ENCODE results near the gene PLA2G3. TPM values are rescaled to one million over a fixed set of nuclear protein-coding genes. Genes with fewer than 3 reads are reported as not detected.

The PLA2G3 gene
- total and polyA plus RNA-seq, 2 of the 13 experiments (the other 11 are each of a cell fraction or from before 2014, with no cell fraction given): 0.12 to 0.42 TPM

- FAIRE-seq: no peak
- WGBS (ENCODE audit: low lambda C conversion rate): 75% methylated on average over 19 of the region's 19 CpGs
Observed at GRCh38 chr22:31127181-31127772, 13.0 kb downstream of the PLA2G3 start.

More at GRCh38 chr22:31127181-31127772, 13.0 kb downstream of the PLA2G3 start:
- no peak for TF ChIP-seq HNF1A (IDR thresholded peaks at IDR 0.05; ENCODE audit: low read depth)
- TF ChIP-seq HNF1A (CRISPR knock-in tag; IDR thresholded peaks at IDR 0.05; ENCODE audit: borderline replicate concordance): no peak
- TF ChIP-seq FOXO1 (CRISPR knock-in tag; IDR thresholded peaks at IDR 0.05): no peak
- no peak for TF ChIP-seq PPARG (CRISPR knock-in tag; conservative IDR thresholded peaks at IDR 0.05)
- no peak for TF ChIP-seq ZNF354B (CRISPR knock-in tag; IDR thresholded peaks at IDR 0.05)
- no peak for TF ChIP-seq ZBTB42 (CRISPR knock-in tag; IDR thresholded peaks at IDR 0.05)
- TF ChIP-seq CREB1 (IDR thresholded peaks at IDR 0.05): no peak
- no peak for TF ChIP-seq CREB1 (CRISPR knock-in tag; IDR thresholded peaks at IDR 0.05)
- no peak for TF ChIP-seq ZNF720 (CRISPR knock-in tag; IDR thresholded peaks at IDR 0.05)
- TF ChIP-seq ZNF780A (CRISPR knock-in tag; IDR thresholded peaks at IDR 0.05): no peak
- TF ChIP-seq POLR2AphosphoS5 (IDR thresholded peaks at IDR 0.05; ENCODE audit: low read depth, low read length): no peak
- no peak for TF ChIP-seq NPAS2 (CRISPR knock-in tag; IDR thresholded peaks at IDR 0.05; ENCODE audit: borderline replicate concordance)
- no peak for TF ChIP-seq ZFP91 (CRISPR knock-in tag; IDR thresholded peaks at IDR 0.05; ENCODE audit: borderline replicate concordance)
- no peak for TF ChIP-seq HNRNPLL (IDR thresholded peaks at IDR 0.05; ENCODE audit: low read depth, low read length, poor library complexity, severe bottlenecking)
- no peak for TF ChIP-seq ZNF839 (CRISPR knock-in tag; IDR thresholded peaks at IDR 0.05; ENCODE audit: borderline replicate concordance)
- no peak overlapping the region for H3K9ac ChIP-seq (ENCODE audit: insufficient read depth, low read depth, low read length)
- ChIA-PET POLR2A (no interaction called here), CTCF (ENCODE audit: low intra/inter-chr PET ratio, low total read pairs) (no interaction called here)
- no TSS peak for BruUV-seq (replicated peaks)
- no peak overlapping the region for H2AFZ ChIP-seq (ENCODE audit: low read length)
- intact Hi-C loops (cut with micrococcal nuclease; ENCODE audit: unreplicated experiment): no loop called here
- in situ Hi-C loops (cut with HindIII; ENCODE audit: extremely low pct_ligation_motif_present, low pct_unique_long_range_greater_than_20kb): no loop called here
- no peaks in the 10 kb centered on the region for H4K20me1 ChIP-seq (ENCODE audit: insufficient read depth, low read length)
- H3K27me3 ChIP-seq (ENCODE audit: control insufficient read depth in 1 of 2, insufficient read depth in 2 of 2, low read length in 2 of 2): peaks cover 1 to 23% of the 10 kb centered on the region in 2 experiments; a peak in 4 of 5 replicates
- H3K4me2 ChIP-seq (ENCODE audit: low read depth, low read length): no peak overlapping the region
- peaks cover 45% of the 10 kb centered on the region for H3K4me1 ChIP-seq (ENCODE audit: insufficient read depth, low read length)
- H3K36me3 ChIP-seq (replicated peaks in 1 of 2; ENCODE audit: control insufficient read depth in 1 of 2, insufficient read depth in 2 of 2, low read length in 2 of 2): no peaks in the 10 kb centered on the region
- H3K27ac ChIP-seq (ENCODE audit: extremely low read length, insufficient read depth, low read length): no peak overlapping the region
- DNase-seq (ENCODE audit: low spot score): no peak
- H3K79me2 ChIP-seq (ENCODE audit: insufficient read depth, low read length): no peaks in the 10 kb centered on the region
- H3K4me3 ChIP-seq (replicated peaks in 1 of 3; ENCODE audit: insufficient read depth in 1 of 3, low read depth in 2 of 3, low read length in 3 of 3): no peak overlapping the region
- H3K9me3 ChIP-seq (ENCODE audit: low read length): no peaks in the 10 kb centered on the region
- no peak for ATAC-seq
